CMK (cell line): Measurements from ENCODE around the gene SCAPER.
"Not testable (repeated sequence)": the region's sequence is repeated elsewhere in the genome, so short reads cannot be mapped to it uniquely, and the experiment has no call there.

Experiments
- DNase-seq: peaks from one replicate; pipeline ENCODE4 v3.0.0-alpha.2; 2010; ENCODE audit warnings: low read depth

SCAPER gene

GRCh38 chr15:76776480-76776879, 128.7 kb downstream of the SCAPER start:
- no peak for DNase-seq

GRCh38 chr15:76773234-76773633, 131.9 kb downstream of the SCAPER start:
- DNase-seq = no peak

GRCh38 chr15:76772776-76773175, 132.4 kb downstream of the SCAPER start:
- no peak for DNase-seq

- no peak for DNase-seq
Observed at GRCh38 chr15:76764004-76764403, 141.1 kb downstream of the SCAPER start.

GRCh38 chr15:76763554-76763953, 141.6 kb downstream of the SCAPER start:
- DNase-seq = no peak

- no peak for DNase-seq
Observed at GRCh38 chr15:76756381-76756780, 148.8 kb downstream of the SCAPER start.

GRCh38 chr15:76753771-76754170, 151.4 kb downstream of the SCAPER start:
- DNase-seq = no peak

GRCh38 chr15:76753131-76753530, 152.0 kb downstream of the SCAPER start:
- no peak for DNase-seq

GRCh38 chr15:76752549-76752948, 152.6 kb downstream of the SCAPER start:
- no peak for DNase-seq

GRCh38 chr15:76737573-76737972, 167.6 kb downstream of the SCAPER start:
- DNase-seq = no peak

- DNase-seq = not testable (repeated sequence)
Observed at GRCh38 chr15:76732321-76732720, 172.8 kb downstream of the SCAPER start.

GRCh38 chr15:76730262-76730661, 174.9 kb downstream of the SCAPER start:
- DNase-seq = no peak

GRCh38 chr15:76718863-76719262, 186.3 kb downstream of the SCAPER start:
- no peak for DNase-seq

- DNase-seq = no peak
Observed at GRCh38 chr15:76714950-76715349, 190.2 kb downstream of the SCAPER start.

- no peak for DNase-seq
Observed at GRCh38 chr15:76711351-76711827, 193.8 kb downstream of the SCAPER start.

GRCh38 chr15:76704032-76704431, 201.1 kb downstream of the SCAPER start:
- not testable (repeated sequence) for DNase-seq

GRCh38 chr15:76696840-76697239, 208.3 kb downstream of the SCAPER start:
- DNase-seq = no peak

GRCh38 chr15:76692546-76692945, 212.6 kb downstream of the SCAPER start:
- not testable (repeated sequence) for DNase-seq

- not testable (repeated sequence) for DNase-seq
Observed at GRCh38 chr15:76687592-76687991, 217.5 kb downstream of the SCAPER start.

GRCh38 chr15:76684002-76684401, 221.1 kb downstream of the SCAPER start:
- DNase-seq = no peak

- no peak for DNase-seq
Observed at GRCh38 chr15:76682833-76683232, 222.3 kb downstream of the SCAPER start.

- no peak for DNase-seq
Observed at GRCh38 chr15:76682259-76682658, 222.9 kb downstream of the SCAPER start.

GRCh38 chr15:76678766-76679165, 226.4 kb downstream of the SCAPER start:
- no peak for DNase-seq

- no peak for DNase-seq
Observed at GRCh38 chr15:76674883-76675282, 230.3 kb downstream of the SCAPER start.
